Trophoblast cell (in vitro differentiated cells and primary cell): ENCODE data around the gene APBB1.

Experiments
- DNase-seq, 2 donors: peaks; one replicate each; pipeline ENCODE4 v3.0.0-alpha.2; 2016
- H2AFZ ChIP-seq: 2 replicates; pipeline ENCODE4 v1.6.1; 2013; ENCODE audit warnings: low read length, moderate library complexity, mild to moderate bottlenecking; ENCODE audit not compliant: insufficient read depth, poor library complexity
- H2AK5ac ChIP-seq: 2 replicates; pipeline ENCODE4 v1.6.1; 2013; ENCODE audit warnings: mild to moderate bottlenecking, low read length
- H2BK120ac ChIP-seq: 2 replicates; pipeline ENCODE4 v1.6.1; 2013; ENCODE audit warnings: low read length, mild to moderate bottlenecking, moderate library complexity; ENCODE audit not compliant: insufficient read depth, poor library complexity
- H2BK12ac ChIP-seq: 2 replicates; pipeline ENCODE4 v1.6.1; 2013; ENCODE audit warnings: mild to moderate bottlenecking, low read length, moderate library complexity
- H2BK5ac ChIP-seq: 2 replicates; pipeline ENCODE4 v1.6.1; 2013; ENCODE audit warnings: low read length, low read depth, moderate library complexity, mild to moderate bottlenecking; ENCODE audit not compliant: poor library complexity
- H3K14ac ChIP-seq: 2 replicates; pipeline ENCODE4 v1.6.1; 2013; ENCODE audit warnings: mild to moderate bottlenecking, low read length
- H3K18ac ChIP-seq: 2 replicates; pipeline ENCODE4 v1.6.1; 2013; ENCODE audit warnings: mild to moderate bottlenecking, low read length
- H3K23ac ChIP-seq: 2 replicates; pipeline ENCODE4 v1.6.1; 2013; ENCODE audit warnings: low read length
- H3K27ac ChIP-seq: 2 replicates; pipeline ENCODE4 v1.5.1; 2013; ENCODE audit warnings: low read depth, mild to moderate bottlenecking, inconsistent platforms, low read length, moderate library complexity
- H3K27me3 ChIP-seq: 2 replicates; pipeline ENCODE4 v1.6.1; 2013; ENCODE audit warnings: inconsistent platforms, mild to moderate bottlenecking, low read length, moderate library complexity; ENCODE audit not compliant: insufficient read depth
- H3K36me3 ChIP-seq, 2 experiments: 1 replicate in 1 of 2; 2 replicates in 1 of 2; pipeline ENCODE4 v1.6.1; 2013; ENCODE audit warnings: low read length in 2 of 2, mild to moderate bottlenecking in 2 of 2, moderate library complexity in 1 of 2; ENCODE audit not compliant: insufficient read depth in 2 of 2, control insufficient read depth in 1 of 2
- H3K4ac ChIP-seq: 2 replicates; pipeline ENCODE4 v1.6.1; 2013; ENCODE audit warnings: low read depth, mild to moderate bottlenecking, low read length, moderate library complexity
- H3K4me1 ChIP-seq, 2 experiments: 1 replicate in 1 of 2; 2 replicates in 1 of 2; pipeline ENCODE4 v1.6.1; 2013; ENCODE audit warnings: low read length in 2 of 2, mild to moderate bottlenecking in 2 of 2, moderate library complexity in 1 of 2; ENCODE audit not compliant: insufficient read depth in 2 of 2, control insufficient read depth in 1 of 2
- H3K4me2 ChIP-seq: 2 replicates; pipeline ENCODE4 v1.6.1; 2013; ENCODE audit warnings: inconsistent platforms, mild to moderate bottlenecking, low read length, moderate library complexity
- H3K4me3 ChIP-seq: 2 replicates; pipeline ENCODE4 v1.5.1; 2013; ENCODE audit warnings: mild to moderate bottlenecking, low read depth, low read length, inconsistent platforms
- H3K79me1 ChIP-seq: one replicate; pipeline ENCODE4 v1.6.1; 2013; ENCODE audit warnings: low read length
- H3K79me2 ChIP-seq: 2 replicates; pipeline ENCODE4 v1.6.1; 2013; ENCODE audit warnings: low read length, mild to moderate bottlenecking; ENCODE audit not compliant: control insufficient read depth, insufficient read depth, poor library complexity
- H3K9ac ChIP-seq: 2 replicates; pipeline ENCODE4 v1.6.1; 2013; ENCODE audit warnings: mild to moderate bottlenecking, low read length
- H3K9me3 ChIP-seq: 2 replicates; pipeline ENCODE4 v1.6.1; 2013; ENCODE audit warnings: low read depth, mild to moderate bottlenecking, control low read depth, inconsistent platforms, low read length; ENCODE audit not compliant: insufficient read depth
- H4K12ac ChIP-seq: 2 replicates; pipeline ENCODE4 v1.6.1; 2013; ENCODE audit warnings: low read depth, mild to moderate bottlenecking, low read length, moderate library complexity
- H4K8ac ChIP-seq: 2 replicates; pipeline ENCODE4 v1.6.1; 2013; ENCODE audit warnings: low read depth, mild to moderate bottlenecking, low read length, moderate library complexity
- H4K91ac ChIP-seq: one replicate; pipeline ENCODE4 v1.6.1; 2013; ENCODE audit warnings: low read depth, mild to moderate bottlenecking, low read length, moderate library complexity
- WGBS: extraction: QIAGEN DNeasy Blood & Tissue Kit; methylation state at CpG from one replicate; pipeline ENCODE4 v1.1.7; 2013; ENCODE audit warnings: missing lambda C conversion rate; ENCODE audit not compliant: insufficient read length, insufficient coverage; ENCODE audit errors: extremely low coverage; 5-methylcytosine and 5-hydroxymethylcytosine counted together

Gene APBB1

GRCh38 chr11:6405052-6405667 is 13.7 kb downstream of the APBB1 start:
- no peak overlapping the region for H3K4me3 ChIP-seq
- no peak overlapping the region for H3K4me2 ChIP-seq
- DNase-seq = peak in 1 of 2 donors; percentile 37
- no peak overlapping the region for H3K14ac ChIP-seq
- H3K79me1 ChIP-seq = no peaks in the 10 kb centered on the region
- no CpG with 5 or more reads among the region's 13 CpGs for WGBS
- no peak overlapping the region for H2AK5ac ChIP-seq
- H3K9me3 ChIP-seq = no peaks in the 10 kb centered on the region
- no peak overlapping the region for H2BK120ac ChIP-seq
- H4K8ac ChIP-seq = no peak overlapping the region
- H4K91ac ChIP-seq = no peak overlapping the region
- H3K27ac ChIP-seq = no peak overlapping the region
- H3K4me1 ChIP-seq = no peaks in the 10 kb centered on the region
- no peaks in the 10 kb centered on the region for H3K79me2 ChIP-seq
- no peak overlapping the region for H3K18ac ChIP-seq
- no peak overlapping the region for H3K23ac ChIP-seq
- H3K36me3 ChIP-seq = peaks cover 1 to 2% of the 10 kb centered on the region in 2 experiments
- no peaks in the 10 kb centered on the region for H3K27me3 ChIP-seq
- H3K4ac ChIP-seq = no peak overlapping the region
- H2BK5ac ChIP-seq = no peak overlapping the region
- no peak overlapping the region for H2BK12ac ChIP-seq
- H2AFZ ChIP-seq = no peak overlapping the region
- no peak overlapping the region for H4K12ac ChIP-seq
- no peak overlapping the region for H3K9ac ChIP-seq

- Histone ChIP-seq H3K27ac (no peak overlapping the region), H2AFZ (no peak overlapping the region), H4K91ac (no peak overlapping the region), H3K4me2 (no peak overlapping the region), H4K12ac (no peak overlapping the region), H2BK5ac (no peak overlapping the region), H3K79me2 (no peaks in the 10 kb centered on the region), H3K27me3 (no peaks in the 10 kb centered on the region), H3K4me3 (peak overlapping the region; percentile 5), H2BK12ac (no peak overlapping the region), H2BK120ac (no peak overlapping the region), H3K36me3 (peaks cover 1 to 2% of the 10 kb centered on the region in 2 experiments), H3K9ac (no peak overlapping the region), H3K23ac (no peak overlapping the region), H3K14ac (no peak overlapping the region), H4K8ac (no peak overlapping the region), H3K79me1 (no peaks in the 10 kb centered on the region), H3K18ac (no peak overlapping the region), H2AK5ac (no peak overlapping the region), H3K4me1 (no peaks in the 10 kb centered on the region), H3K4ac (no peak overlapping the region), H3K9me3 (no peaks in the 10 kb centered on the region)
- peak; percentile 19 to 57 for DNase-seq
- no CpG with 5 or more reads among the region's 16 CpGs for WGBS
These were observed 14.4 kb downstream of the APBB1 start for GRCh38 chr11:6404342-6405051.

- WGBS = no CpG with 5 or more reads among the region's 8 CpGs
- H3K18ac ChIP-seq = no peak overlapping the region
- no peak overlapping the region for H3K27ac ChIP-seq
- H3K36me3 ChIP-seq = peaks cover 0 to 2% of the 10 kb centered on the region in 2 experiments
- H3K14ac ChIP-seq = no peak overlapping the region
- H4K12ac ChIP-seq = no peak overlapping the region
- DNase-seq = no peak
- H3K4ac ChIP-seq = no peak overlapping the region
- no peaks in the 10 kb centered on the region for H3K27me3 ChIP-seq
- H2BK5ac ChIP-seq = no peak overlapping the region
- H3K4me2 ChIP-seq = no peak overlapping the region
- no peaks in the 10 kb centered on the region for H3K4me1 ChIP-seq
- no peak overlapping the region for H3K23ac ChIP-seq
- no peak overlapping the region for H2AFZ ChIP-seq
- H3K79me2 ChIP-seq = no peaks in the 10 kb centered on the region
- H2BK120ac ChIP-seq = no peak overlapping the region
- H3K9me3 ChIP-seq = no peaks in the 10 kb centered on the region
- no peak overlapping the region for H3K9ac ChIP-seq
- no peak overlapping the region for H4K91ac ChIP-seq
- H3K4me3 ChIP-seq = no peak overlapping the region
- H4K8ac ChIP-seq = no peak overlapping the region
- no peak overlapping the region for H2BK12ac ChIP-seq
- no peaks in the 10 kb centered on the region for H3K79me1 ChIP-seq
- no peak overlapping the region for H2AK5ac ChIP-seq
These were observed 15.4 kb downstream of the APBB1 start for GRCh38 chr11:6403539-6403938.

GRCh38 chr11:6402561-6402981 is 16.3 kb downstream of the APBB1 start:
- Histone ChIP-seq H3K4me2 (no peak overlapping the region), H3K79me1 (no peaks in the 10 kb centered on the region), H3K18ac (no peak overlapping the region)

More at GRCh38 chr11:6402561-6402981, 16.3 kb downstream of the APBB1 start:
- H3K4ac ChIP-seq = no peak overlapping the region
- no peak overlapping the region for H4K12ac ChIP-seq
- no peak overlapping the region for H2BK5ac ChIP-seq
- peak overlapping the region; percentile 36 for H3K9ac ChIP-seq
- H3K9me3 ChIP-seq = no peaks in the 10 kb centered on the region
- no peak overlapping the region for H3K14ac ChIP-seq
- WGBS = no CpG with 5 or more reads among the region's 7 CpGs
- no peak overlapping the region for H3K23ac ChIP-seq
- DNase-seq = no peak
- no peak overlapping the region for H4K8ac ChIP-seq
- H3K4me3 ChIP-seq = no peak overlapping the region
- H3K36me3 ChIP-seq = peaks cover 0 to 2% of the 10 kb centered on the region in 2 experiments
- H2BK120ac ChIP-seq = no peak overlapping the region
- H2AFZ ChIP-seq = no peak overlapping the region
- H2BK12ac ChIP-seq = no peak overlapping the region
- peaks cover 3 to 4% of the 10 kb centered on the region in 2 experiments for H3K4me1 ChIP-seq
- no peak overlapping the region for H4K91ac ChIP-seq
- H3K79me2 ChIP-seq = no peaks in the 10 kb centered on the region
- H3K27ac ChIP-seq = no peak overlapping the region
- no peak overlapping the region for H2AK5ac ChIP-seq
- no peaks in the 10 kb centered on the region for H3K27me3 ChIP-seq
